HG03439 (cell line): ENCODE data around the gene RCSD1.
A peak's percentile ranks its signal among the peaks of the same experiment; 100 is the strongest.
"Not testable (repeated sequence)": the region's sequence is repeated elsewhere in the genome, so short reads cannot be mapped to it uniquely, and the experiment has no call there.

Source experiments
- ATAC-seq: cut with Tn5 transposase; IDR thresholded peaks from one replicate; pipeline ENCODE4 v1.9.1; 2021; ENCODE audit warnings: mild to moderate bottlenecking, moderate library complexity; ENCODE audit not compliant: unreplicated experiment

The RCSD1 gene

DNA sequence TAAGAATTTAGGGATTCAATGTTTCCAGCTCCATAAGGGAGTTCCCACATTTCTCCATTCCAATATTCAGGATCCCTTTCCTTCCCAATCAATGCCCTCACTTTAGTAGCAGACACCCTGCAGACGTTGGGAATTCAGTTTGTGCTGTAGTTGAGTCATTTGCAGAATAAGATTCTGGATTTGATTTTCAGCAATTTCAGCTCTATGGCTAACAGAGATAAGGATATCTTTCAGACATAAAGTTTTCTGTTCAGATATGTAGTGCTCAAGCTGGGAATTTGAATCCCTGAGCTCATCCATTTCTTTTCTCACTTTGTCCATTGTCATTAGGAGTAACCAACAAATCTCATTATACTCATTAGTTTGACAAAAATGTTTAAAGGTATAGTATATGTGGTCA lies 104.8 kb downstream of the RCSD1 start:
- no peak for ATAC-seq

DNA sequence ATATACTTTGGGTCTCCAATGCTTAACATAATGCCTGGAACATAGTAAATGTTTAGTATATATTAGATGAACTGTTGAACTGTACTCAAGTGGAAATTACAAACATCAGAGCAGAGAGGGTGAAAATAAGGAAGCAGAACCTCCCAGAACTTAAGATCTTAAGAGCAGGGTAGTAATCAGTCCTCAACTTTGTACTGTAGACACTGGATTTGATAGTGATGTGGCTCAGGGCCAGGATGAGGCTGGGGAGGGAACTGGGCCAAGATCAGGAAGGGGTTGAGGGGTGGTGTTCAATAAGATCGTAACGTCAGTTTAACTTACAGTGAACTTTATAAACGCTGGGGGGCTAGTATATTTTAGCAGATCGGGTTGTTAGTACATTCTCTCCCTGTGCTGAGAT lies 107.1 kb downstream of the RCSD1 start:
- no peak for ATAC-seq

DNA sequence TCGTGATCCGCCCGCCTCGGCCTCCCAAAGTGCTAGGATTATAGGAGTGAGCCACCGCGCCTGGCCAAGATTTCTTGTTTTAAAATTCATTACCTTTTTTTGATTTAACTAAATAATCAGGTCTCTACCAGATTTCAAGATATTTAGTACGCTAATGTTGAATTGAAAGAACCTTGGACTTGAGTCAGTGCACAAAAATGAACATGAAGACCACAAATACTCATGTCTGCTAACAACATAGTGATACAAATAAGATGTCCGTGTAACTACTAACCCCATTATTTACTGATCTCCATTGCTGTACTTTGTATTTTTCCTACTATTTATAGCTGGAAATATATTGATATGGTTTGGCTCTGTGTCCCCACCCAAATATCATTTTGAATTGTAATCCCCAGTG lies 108.1 kb downstream of the RCSD1 start:
- ATAC-seq, result no peak

DNA sequence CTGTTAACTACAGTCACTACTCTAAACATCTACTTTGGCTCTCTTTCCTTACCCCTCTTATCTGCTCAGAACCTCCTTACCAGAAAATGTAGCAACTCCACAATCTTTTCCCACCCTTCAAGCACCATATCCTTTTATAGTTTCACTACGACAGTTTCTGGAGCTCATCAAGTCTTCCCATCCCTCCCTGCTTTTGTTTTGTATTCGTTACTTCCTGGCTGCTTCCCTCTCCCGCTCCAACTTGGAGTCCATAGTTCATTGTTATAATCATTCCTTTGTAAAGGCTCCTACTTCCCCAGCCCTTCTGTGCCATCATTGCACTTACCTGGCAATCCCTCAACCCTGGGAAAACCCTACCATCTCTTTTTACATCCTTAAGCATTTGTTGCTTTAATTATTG lies 109.7 kb downstream of the RCSD1 start:
- ATAC-seq, result no peak

DNA sequence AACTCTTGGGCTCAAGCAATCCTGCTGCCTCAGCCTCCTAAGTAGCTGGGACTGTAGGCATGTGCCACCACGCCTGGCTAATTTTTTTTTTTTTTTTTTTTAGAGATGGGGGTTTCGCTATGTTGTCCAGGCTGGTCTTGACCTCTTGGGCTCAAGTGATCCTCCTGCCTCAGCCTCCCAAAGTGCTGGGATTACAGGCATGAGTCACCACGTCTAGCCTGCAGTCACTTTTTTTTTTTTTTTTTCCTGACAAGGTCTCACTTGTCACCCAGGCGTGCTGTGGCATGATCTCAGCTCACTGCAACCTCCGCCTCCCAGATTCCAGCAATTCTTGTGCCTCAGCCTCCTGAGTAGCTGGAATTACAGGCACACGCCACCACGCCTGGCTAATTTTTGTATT lies 111.1 kb downstream of the RCSD1 start:
- ATAC-seq, result not testable (repeated sequence)

DNA sequence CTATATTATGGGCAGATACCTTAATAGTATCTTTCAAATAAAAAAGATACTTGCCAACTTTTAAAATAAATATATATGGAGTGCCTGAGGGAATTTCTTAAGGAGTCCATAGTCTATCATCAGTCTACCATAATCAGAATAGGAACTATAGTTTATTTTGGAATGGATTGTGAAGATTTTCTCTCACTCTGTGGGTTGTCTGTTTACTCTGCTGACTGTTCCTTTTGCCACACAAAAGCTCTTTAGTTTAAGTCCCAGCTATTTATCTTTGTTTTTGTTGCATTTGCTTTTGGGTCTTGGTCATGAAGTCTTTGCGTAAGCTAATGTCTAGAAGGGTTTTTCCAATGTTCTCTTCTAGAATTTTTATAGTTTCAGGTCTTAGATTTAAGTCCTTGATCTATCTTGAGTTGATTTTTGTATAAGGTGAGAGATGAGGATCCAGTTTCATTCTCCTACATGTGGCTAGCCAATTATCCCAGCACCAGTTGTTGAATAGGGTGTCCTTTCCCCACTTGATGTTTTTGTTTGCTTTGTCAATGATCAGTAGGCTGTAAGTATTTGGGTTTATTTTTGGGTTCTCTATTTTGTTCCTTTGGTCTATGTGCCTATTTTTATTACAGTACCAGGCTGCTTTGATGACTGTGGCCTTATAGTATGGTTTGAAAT lies 112.5 kb downstream of the RCSD1 start:
- ATAC-seq, result not testable (repeated sequence)

DNA sequence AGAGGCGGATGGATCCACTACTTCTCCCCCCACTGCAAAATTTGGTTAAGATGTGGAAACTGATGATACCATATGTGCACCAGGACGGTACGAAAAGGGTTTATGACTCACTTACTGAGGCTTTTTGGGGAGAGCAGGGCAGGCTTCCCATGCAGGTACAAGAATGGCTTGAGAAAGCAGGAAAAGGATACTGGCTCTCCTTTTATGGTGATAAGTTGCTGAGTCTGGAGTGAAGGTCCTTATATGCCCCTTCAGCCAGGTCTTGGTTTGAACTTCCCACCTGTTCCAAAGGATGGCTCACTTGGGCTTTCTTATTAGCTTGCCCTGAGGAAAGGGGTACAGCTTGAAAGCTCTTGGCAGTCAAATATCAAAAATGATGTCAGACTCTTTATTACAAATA lies 114.9 kb downstream of the RCSD1 start:
- no peak for ATAC-seq

DNA sequence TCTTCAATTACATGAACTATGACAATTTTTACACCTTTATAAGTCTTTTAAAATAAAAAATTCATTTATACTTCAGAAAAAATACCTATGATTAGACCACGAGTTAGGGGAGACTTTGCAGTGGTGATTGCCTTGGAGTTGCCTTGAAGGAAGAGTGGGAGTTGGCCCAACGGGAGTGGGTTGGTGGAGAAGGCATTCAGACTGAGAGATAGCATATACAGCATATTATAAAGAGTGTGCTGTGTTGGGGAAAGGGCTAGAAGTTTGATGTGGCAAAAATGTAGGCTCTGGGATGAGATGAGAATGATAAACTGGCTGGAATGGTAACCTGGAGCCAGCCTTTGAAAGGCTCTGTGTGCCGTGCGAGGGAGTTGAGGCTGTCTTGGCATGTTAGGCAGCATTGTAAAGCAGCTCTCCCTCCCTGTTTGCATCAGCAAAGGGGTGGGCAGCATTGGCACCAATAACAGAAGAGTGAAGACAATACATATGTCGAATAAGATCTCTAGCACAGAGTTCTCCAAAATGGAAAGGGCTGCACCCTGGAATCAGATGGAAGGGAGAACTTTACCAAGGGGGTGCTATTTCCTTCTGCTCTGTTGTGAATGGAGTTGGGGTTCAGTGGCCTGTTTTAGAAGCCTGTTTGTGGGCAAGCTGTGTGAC lies 116.1 kb downstream of the RCSD1 start:
- ATAC-seq, result no peak

DNA sequence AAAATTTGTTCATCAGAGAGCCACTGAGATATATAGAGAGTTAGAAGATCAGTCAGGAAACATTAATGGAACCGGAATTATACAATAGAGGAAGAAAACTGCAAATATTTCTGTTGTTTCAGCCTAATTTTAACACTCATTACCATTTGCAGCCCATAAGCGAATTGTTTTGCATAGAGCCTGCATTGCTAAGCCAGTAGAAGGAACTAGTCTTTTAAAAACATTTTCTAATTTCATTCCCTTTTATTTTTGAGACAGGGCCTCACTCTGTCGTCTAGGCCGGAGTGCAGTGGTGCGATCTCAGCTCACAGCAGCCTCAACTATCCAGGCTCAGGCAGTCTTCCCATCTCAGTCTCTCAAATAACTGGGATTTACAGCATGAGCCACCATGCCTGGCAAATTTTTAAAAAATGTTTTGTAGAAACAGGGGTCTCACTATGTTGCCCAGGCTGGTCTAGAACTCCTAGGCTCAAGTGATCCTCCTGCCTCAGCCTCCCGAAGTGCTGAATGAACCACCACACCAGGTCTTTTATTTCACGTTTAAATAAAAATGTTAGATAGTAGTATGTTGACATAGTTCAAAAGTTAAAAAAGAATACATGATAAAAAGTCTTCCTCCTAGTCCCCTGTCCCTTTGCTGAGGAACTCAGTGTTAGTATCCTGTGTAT lies 117.1 kb downstream of the RCSD1 start:
- no peak for ATAC-seq

DNA sequence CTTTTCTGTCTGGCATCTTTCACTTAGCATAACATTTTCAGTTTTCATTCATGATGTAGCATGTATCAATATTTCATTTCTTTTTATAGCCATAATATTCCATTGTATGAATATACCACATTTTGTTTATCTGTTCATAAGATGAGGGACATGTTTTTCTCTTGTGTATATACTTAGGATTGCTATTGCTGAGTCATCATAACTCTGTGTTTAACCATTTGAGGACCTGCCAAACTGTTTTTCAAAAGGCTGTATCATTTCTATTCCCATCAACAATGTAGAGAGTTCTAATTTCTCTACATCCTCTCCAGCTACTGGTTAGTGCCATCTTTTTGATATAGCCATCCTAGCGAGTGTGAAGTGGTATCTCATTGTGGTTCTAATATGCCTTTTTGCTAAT lies 118.0 kb downstream of the RCSD1 start:
- no peak for ATAC-seq

DNA sequence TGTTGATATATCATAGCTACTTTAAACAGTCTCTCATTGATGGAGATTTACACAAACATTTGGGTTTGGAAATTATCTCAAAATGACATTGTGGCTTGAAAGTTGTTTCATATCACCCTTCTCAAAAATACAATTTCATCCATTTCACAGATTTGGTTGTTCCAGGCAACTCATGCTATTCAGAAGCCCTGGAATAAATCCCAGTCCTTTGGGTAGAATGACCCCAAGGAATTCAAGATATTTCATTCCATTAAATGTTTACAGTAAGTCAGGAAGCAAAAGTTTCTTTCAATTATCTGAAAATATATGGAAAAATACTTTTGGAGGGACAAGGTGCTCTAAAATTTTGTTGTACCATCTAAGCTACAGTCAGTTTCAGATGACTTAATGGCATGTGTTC lies 118.9 kb downstream of the RCSD1 start:
- ATAC-seq, result no peak

DNA sequence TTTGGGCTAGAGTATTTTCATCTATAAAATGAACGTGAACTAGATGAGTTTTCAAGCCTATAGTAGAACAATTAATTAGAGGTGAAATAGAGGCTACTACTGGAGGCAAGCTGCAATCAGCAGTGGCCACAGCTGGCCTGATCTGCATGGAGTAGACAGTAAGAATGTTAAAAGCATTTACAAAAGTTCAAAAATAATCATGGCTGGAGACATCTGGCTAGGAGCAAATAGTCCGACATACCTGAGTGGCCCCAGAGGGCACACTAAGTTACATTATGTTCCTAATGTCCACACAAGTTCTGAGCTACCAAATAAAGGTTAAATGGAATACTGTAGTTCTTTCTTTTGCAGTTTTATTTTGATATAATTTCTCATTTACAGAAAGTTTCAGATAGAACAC lies 119.7 kb downstream of the RCSD1 start:
- no peak for ATAC-seq

DNA sequence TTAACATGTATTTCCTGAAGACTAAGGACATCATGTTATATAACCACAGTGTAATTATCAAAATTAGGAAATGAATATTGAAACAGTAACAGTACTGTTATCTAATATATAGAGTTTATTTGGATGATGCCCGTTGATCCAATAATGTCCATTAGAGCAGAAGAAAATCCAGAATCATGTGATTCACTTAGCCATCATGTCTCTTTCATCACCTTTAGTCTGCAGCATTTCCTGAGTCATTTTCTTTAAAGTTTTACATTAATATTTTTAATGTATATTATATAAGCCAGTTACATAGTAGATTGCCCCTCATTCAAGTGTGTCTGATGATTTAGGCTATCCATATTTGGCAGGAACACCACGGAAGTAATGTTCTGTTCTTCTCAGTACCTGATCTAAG lies 120.6 kb downstream of the RCSD1 start:
- ATAC-seq, result no peak

DNA sequence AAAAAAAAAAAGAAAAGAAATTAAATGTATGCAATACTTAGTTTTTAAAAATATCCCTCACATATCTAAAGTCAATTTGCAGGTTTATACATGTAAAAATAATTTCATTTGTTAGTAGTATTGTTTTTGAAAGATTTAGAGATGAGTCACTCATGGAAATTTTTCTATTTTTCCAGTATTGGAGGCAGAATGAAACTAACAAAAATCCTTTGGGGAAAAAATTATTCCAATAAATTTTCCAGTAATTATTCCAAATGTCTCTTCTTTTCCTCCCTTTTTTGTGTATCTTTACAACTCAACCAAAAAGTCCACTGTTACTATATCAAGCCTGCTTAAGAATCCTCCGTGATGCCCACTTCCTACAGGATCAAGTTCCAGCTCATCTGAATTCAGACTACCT lies 121.6 kb downstream of the RCSD1 start:
- no peak for ATAC-seq

DNA sequence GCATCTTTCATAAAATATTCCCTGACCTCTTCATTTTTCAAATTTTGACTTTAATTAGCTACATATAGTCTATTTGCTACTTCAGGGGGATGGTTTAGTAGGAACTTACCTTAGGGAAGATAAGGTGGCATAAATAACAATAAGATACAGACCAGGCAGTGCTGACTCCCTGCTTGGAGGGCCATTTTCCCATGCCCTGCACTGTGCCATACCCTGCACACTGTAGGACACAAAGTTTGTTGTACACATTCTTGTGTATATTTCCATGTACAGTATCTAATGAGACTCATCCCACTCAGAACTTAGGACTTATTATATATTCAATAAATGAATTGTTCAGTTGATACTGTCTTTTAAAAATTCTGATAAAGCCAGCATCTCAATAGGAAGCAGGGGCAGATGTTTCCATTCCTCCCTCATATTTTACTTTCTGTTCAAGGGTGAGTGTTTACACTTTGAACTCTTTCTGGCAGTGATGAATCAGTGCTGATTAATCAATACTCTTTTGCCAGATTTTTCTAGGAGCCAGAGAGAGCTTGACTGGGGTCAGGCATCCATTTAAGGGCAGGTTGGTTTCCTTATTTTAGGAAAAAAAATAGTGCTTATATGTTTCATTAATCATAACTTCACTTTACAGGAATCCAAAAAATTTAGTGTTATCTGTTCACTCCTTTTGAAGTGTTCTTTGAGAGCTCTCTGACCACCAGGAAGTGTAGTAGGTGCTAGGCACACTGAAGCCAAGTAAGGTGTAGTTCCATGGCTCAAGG lies 122.4 kb downstream of the RCSD1 start:
- ATAC-seq, result peak; percentile 34

DNA sequence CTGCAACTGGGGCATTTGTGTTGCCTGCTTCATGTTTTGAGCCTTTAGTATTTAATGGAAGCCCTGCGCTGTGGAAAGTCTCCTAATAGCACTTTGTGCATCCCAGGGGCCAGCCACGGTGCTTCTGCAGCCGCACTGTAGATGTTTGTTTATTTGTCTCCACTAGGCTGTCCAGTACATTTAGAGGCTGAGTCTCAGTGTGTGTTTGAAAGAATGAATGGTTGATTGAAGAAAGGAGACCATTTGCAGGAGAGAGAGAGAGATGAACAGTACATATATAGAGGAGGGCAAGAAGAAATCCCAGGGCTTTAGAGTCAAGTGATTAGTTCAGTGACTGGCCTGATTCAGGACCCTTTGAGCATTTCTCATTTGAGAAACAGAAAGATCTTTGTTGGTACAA lies 125.6 kb downstream of the RCSD1 start:
- no peak for ATAC-seq
